NCI-H2081 (cell line): Measurements from ENCODE around the gene ATP11A.
A peak's percentile ranks its signal among the peaks of the same experiment; 100 is the strongest.
"Not testable (repeated sequence)": the region's sequence is repeated elsewhere in the genome, so short reads cannot be mapped to it uniquely, and the experiment has no call there.

Experiments used
- DNase-seq, 2 experiments: peaks; one replicate each; lab custom pipeline; 2025; lab: John Stamatoyannopoulos, UW

ATP11A gene

GRCh38 chr13:112775791-112776279 is 86.0 kb downstream of the ATP11A start:
- DNase-seq: no peak

- DNase-seq: no peak
Measured at GRCh38 chr13:112776354-112776753, 86.5 kb downstream of the ATP11A start.

GRCh38 chr13:112776971-112777370 is 87.1 kb downstream of the ATP11A start:
- DNase-seq: no peak

- no peak for DNase-seq
Measured at GRCh38 chr13:112777637-112778406, 88.0 kb downstream of the ATP11A start.

DNA sequence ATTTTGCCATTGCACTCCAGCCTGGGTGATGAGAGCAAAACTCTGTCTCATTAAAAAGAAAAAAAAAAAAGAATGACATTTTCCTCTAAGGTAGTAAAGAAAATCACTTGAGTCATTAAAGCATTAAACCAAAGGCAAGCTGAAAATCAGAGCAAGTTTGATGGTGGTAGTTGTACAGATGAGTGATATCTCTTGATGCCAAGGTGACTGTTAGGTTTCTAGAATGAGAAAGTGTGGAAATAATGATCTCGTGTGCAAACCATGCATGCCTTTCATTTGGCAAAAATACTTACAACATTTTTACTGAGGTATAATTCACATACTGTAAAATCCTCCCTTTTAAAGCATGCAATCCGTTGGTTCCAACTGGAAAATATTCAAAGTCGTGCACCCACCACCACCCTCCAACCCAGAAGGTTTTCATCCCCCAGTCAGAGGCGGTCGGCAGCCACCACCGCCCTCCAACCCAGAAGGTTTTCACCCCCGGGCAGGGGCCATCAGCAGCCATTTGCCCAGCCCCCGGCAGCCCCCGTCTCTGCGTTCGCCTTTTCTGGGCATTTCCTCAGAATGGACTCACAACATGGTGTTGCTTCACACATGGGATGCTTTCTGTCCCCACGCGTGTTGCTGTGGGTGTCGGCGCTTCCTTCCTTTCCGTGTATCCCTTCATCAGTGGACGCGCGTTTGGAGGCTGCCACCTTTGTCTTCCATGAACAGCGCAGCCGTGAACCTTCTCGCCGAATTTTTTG is 90.2 kb downstream of the ATP11A start:
- DNase-seq: no peak

DNA sequence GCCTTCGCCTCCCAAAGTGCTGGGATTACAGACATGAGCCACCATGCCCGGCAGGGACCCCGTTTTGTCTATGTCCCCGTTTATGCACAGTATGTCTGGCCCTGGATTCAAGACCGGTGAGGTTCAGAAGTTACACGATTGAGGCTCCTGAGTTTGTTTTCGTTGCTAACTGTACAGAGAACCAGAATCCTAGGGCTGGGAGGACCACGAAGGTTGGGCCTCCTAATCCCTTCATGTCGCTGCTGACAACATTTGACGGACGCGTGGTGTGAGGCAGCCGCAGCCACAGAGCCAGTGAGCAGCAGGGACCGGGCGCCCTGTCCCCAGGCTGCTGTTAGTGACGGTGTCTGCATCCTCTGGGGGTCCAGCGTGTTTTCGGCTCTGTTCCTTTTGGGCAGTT is 91.4 kb downstream of the ATP11A start:
- DNase-seq: no peak

- DNase-seq: peak; percentile 24 to 59
Measured at GRCh38 chr13:112781881-112782361, 92.1 kb downstream of the ATP11A start.

GRCh38 chr13:112782429-112783010 is 92.7 kb downstream of the ATP11A start:
- peak in 1 of 2 experiments; percentile 38 for DNase-seq

DNA sequence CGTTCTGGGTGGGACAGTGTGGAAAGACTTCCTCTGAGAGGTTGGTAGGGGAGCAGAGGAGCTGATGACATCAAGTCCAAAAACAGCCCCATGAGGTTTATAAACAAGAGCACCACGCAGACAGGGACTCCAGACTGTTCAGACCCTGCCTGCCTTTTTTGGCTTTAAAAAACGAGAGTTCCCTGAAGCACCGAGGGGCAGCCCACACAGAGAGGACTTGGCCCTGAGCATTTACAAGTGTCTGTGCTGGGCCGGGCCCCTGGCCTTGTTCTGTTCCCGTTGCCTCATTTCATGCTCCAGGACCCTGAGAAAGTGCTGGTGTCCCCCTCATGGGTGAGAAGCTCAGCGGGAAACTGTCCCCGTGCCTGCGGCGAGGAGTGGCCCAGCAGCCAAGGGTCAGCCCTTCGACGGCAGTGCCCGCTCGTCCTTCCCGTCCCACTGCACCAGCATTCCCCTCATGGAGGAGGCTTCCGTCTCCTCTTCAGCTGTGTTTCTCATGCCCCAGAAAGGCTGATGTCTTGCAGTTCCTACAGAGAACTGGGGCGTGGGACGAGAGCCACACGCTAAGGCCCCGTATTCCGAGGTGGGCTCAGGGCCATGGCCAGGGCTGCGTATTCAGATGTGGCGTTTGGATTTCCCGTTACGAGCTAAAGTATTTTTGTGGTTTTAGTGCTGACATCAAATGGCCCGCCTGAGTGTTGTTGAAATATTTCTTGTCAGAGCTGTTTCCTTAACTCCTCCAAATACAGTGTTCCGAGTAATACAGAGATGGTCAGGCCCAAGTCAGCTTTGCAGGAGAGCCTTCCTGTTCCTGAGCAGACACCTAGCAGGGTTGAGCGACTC is 93.5 kb downstream of the ATP11A start:
- no peak for DNase-seq

DNA sequence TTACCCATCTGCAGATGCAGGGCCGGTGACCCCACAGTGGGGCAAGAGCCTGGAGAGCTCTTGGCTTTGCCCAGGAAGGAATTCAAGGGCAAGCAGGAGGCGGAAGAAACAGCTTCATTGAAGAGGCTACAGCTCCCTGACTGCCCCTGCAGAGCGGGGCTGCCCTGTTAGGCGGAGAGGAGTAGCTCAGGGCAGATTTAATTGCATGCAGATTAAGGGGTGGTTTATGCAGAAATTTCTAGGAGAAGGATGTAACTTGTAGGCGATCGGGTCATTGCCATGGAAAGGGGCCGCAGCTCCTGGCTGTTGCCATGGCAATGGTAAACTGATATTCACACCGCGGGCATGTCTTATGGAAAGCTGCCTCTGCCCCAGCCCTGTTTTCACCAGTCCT is 94.1 kb downstream of the ATP11A start:
- DNase-seq: no peak

DNA sequence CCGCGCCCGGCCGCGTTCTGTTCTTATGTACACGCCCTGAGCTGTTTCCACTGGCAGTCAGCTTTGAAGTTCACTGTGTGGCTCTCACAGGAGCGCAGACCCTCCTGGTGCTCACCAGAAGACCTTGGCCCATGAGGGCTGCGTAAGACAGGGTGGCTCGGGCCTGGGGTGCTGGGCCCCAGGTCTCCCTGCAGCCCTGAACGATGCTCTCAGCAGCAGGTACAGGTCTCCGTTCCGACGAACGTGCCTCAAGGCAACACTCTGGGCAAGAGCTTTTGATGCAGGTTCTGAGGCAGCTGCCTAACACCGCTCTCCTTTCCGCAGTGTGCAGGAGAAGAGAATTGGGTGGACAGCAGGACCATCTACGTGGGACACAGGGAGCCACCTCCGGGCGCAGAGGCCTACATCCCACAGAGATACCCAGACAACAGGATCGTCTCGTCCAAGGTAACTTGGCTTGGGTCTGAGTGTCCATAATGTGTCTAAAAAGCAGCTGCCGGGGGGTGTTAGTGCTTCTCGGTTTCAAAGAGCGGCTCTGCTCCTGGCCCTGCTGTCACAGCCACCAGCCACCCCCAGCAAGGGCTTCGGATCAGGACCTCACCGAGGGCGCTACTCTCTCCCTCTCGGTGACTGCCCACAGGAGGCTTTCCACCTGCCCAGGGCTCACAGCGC is 95.1 kb downstream of the ATP11A start:
- DNase-seq: no peak

GRCh38 chr13:112785483-112785856 is 95.6 kb downstream of the ATP11A start:
- no peak for DNase-seq

DNA sequence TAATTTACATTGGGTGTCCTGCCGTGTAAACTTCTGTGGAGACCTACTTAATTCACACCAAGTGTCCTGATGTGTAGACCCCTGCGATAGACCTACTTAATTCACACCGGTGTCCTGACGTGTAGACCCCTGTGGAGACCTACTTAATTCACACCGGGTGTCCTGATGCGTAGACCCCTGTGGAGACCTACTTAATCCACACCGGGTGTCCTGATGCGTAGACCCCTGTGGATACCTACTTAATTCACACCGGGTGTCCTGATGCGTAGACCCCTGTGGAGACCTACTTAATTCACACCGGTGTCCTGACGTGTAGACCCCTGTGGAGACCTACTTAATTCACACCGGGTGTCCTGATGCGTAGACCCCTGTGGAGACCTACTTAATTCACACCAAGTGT is 97.0 kb downstream of the ATP11A start:
- DNase-seq: not testable (repeated sequence)

GRCh38 chr13:112790735-112791641 is 101.2 kb downstream of the ATP11A start:
- DNase-seq: no peak

DNA sequence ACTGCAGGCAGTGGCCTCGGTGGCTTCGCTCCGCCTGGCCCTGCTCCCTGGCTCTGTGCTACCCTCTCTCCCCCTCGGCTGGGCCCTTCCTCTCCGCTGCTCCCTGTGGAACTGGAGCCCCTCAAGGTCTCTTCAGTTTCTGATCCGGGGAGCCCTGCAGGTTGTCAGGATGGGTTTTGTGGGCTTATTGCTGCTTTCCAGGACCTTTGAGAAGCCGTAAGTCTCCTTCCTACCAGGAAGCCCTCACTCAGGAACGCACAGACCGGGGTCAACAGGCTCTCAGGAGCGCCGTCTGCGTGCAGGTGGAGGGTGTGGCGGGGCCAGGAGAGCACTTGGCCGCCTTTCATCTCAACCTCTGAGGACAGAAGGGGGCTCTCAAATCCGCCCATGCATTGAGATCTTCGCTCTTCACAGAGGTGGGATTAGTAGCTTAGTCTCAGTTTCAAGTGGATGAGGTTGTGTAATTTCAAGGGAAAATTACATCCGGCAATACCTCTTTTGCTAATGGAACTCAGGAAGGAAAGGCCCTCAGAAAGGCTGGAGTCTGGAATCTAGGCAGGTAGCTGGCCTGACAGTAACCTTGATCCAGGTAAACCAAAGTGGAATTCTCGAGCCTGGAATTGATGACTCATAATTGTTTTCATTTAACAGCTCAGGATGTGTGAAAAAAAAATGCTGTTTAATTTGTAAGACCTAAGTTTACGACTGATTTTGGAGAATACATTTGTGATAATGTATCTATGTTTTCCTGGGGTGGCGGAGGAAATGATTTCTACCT is 102.0 kb downstream of the ATP11A start:
- no peak for DNase-seq

DNA sequence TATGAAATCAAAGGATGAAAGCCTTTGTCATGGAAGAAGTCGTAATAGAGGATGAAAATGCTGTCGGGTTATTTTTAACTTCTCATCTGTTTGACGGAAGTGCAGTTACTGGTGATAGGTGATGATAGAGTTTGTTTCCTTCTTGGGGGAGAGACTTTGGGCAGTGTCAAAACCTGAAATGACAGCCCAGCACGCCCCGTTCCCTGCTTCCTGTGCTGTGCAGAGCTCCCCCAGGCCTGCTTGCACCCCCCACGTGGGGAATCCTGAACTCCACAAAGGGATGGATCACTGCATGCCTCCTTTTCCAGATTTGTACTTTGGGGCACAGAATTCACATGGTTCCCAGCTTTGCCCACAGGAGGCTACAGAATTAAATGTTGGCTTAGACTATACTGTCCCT is 102.7 kb downstream of the ATP11A start:
- no peak for DNase-seq

- no peak for DNase-seq
Measured at GRCh38 chr13:112793545-112794445, 104.0 kb downstream of the ATP11A start.

- DNase-seq: no peak
Measured at GRCh38 chr13:112795277-112795676, 105.4 kb downstream of the ATP11A start.
